ENCODE data around the gene MDGA2.

GRCh38 chr14:47678993-47679392 lies 3.6 kb upstream of the MDGA2 start:
- TF ChIP-seq CTCF (IDR thresholded peaks at IDR 0.05) (no peak), POLR2A (IDR thresholded peaks at IDR 0.05) (no peak)

Measured in uterus (tissue), 2 donors.